ENCODE measurements around the gene IRX4.
"Not testable (repeated sequence)": the region's sequence is repeated elsewhere in the genome, so short reads cannot be mapped to it uniquely, and the experiment has no call there.

IRX4 gene

DNA sequence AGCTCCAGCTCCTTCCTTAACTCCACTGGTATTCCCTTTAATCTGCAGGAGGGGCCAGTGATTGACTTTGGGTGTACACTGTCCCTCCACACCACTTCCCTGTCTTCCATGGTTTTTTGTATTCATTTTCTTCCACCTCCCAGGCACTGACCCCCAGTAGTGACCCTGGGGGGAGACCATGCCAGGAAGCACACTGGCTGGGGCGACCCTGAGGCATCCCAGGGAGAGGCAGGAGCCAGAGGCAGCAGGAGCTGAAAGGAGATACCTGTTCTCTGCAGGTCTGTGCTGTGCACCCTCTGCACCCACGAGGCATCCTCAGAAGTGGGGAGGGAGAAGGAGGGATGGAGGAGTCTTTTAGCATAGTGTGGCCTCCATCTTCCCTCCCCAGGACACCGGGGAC is 27.6 kb downstream of the IRX4 start:
- CTCF ChIA-PET, result no interaction called here
- Mint-ChIP-seq H3K4me3 (no peak overlapping the region), H3K27me3 (peaks cover 64% of the 10 kb centered on the region), H3K9me3 (no peaks in the 10 kb centered on the region), H3K4me1 (no peaks in the 10 kb centered on the region), H3K27ac (no peak overlapping the region), H3K36me3 (no peaks in the 10 kb centered on the region)
- DNase-seq, result no peak

DNA sequence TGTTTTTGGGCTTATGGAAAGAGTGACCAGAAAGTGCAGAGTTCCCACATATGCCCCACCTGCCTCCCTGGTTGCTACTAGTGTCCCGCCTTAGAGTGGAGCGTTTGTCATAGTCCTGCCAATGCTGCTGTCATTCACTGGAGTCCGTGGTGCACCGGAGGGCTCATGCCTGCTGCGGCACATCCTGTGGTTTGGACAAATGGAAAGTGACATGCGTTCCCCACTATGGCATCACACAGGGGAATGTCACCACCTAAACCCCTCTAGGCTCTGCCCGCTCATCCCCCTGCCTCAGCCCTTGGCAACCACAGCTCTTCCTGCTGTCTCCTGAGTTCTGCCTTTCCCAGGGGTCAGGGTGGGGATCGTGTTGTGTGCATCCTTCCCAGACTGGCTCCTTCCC is 29.2 kb downstream of the IRX4 start:
- peaks cover 79% of the 10 kb centered on the region for H3K27me3 Mint-ChIP-seq

DNA sequence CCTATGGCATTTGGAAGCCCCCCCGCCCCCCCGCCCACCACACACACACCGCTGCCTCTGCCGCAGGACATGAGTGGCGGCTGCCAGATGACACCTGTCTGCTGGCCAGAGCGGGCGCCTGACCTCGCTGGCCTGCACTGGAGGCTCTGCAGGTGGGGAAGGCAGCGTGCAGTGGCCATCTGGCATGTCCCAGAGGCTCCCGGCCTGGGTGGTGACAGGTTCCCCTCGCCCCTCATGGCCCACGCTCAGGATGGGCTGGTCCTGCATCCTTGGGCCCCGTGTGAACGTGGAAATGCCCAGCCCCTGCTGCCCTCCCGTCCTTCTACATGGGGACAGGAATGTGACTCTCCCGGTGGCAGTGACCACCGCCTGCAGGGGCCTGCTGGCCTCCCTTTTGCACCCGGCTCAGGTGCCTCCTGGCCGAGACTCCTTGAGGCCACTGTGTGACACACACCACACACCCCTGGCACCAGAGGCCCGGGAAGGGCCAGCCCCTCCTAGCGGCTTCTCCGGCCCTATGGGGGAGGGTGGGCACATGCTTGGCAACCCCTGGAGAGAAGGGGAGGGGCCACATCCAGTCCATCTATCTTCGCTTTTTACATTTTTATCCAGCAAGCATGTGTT is 30.3 kb downstream of the IRX4 start:
- peaks cover 90% of the 10 kb centered on the region for H3K27me3 Mint-ChIP-seq
- no peak overlapping the region for H3K27ac Mint-ChIP-seq
- H3K9me3 Mint-ChIP-seq, result no peaks in the 10 kb centered on the region
- CTCF ChIA-PET, result no interaction called here
- H3K4me1 Mint-ChIP-seq, result no peaks in the 10 kb centered on the region
- DNase-seq, result no peak
- no peak overlapping the region for H3K4me3 Mint-ChIP-seq
- H3K36me3 Mint-ChIP-seq, result no peaks in the 10 kb centered on the region

More for the DNA sequence above, 29.2 kb downstream of the IRX4 start:
- CTCF ChIA-PET, result no interaction called here
- no peak overlapping the region for H3K27ac Mint-ChIP-seq
- H3K4me3 Mint-ChIP-seq, result no peak overlapping the region
- no peaks in the 10 kb centered on the region for H3K36me3 Mint-ChIP-seq
- no peak for DNase-seq
- no peaks in the 10 kb centered on the region for H3K4me1 Mint-ChIP-seq
- no peaks in the 10 kb centered on the region for H3K9me3 Mint-ChIP-seq

DNA sequence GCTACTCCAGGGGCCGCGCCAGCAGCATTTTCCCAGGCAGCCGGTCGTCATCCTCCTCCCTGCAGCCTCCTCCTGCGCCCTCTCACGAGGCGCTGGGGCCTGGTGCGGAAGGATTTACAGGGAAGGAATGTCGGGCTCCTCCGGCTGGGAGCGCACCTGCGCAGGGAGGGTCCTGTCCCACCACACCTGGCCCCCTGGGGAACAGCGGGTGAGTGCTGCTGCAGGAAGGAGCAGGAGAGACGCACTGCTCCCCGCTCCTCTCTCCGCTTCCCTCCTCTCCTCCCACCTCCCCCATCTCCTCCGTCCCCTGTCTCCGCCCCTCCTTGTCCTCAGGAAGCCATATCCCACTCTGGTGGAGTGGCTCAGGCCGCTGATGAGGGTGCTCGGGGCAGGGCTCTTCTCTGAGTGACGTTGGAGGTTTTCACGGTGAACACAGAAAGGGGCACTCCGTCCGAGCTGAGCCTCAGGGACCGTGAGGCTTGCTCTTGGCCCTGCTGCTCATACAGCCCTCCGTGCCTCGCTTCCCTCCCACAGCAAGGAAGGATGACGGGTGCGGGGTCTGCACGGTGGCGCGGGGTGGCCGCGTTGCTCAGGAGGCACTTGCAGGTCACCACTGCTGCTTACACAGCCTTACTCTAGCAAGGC is 31.3 kb downstream of the IRX4 start:
- H3K4me3 Mint-ChIP-seq, result no peak overlapping the region
- H3K9me3 Mint-ChIP-seq, result no peaks in the 10 kb centered on the region
- H3K27me3 Mint-ChIP-seq, result peaks cover 98% of the 10 kb centered on the region

DNA sequence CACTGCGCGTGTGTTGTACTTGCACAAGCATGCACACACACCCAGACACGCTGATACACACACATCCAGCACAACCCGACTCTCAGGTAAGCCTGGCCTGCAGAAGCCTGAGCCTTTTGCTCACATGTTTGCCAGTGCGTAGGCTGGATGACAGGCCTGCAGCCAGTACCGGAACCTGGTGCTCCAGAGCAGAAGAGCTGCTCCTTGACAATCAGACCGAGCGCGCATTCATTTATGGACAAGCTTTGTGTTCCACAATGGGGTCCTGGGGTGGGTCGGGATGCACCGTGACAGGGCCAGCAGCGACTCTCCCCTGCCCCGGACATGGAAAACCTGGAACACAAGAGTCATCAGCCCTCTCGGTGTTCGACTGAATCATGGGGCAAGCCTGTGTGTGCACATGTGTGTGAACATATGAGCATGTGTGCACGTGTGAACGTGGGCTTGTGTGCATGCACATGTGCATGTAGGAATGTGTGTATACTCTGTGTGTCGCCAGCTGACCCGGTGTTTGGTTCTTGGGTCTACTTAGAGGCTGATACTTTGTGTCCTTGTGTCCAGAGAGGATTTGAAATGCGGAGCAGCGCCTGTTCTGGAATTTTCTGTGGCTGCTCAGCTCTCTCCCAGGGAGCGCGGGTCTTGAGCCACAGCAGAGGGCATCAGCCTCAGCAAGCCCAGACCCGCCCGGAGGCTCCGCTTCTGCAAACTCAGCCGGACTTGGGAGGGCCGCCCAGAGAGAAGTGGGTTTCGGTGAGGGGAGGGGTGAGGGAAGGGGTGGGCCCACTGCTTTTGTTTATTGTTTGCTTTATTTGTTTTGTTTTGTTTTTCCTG is 32.2 kb downstream of the IRX4 start:
- DNase-seq, result no peak
- Mint-ChIP-seq H3K27ac (no peak overlapping the region), H3K4me3 (no peak overlapping the region), H3K36me3 (no peaks in the 10 kb centered on the region), H3K9me3 (no peaks in the 10 kb centered on the region), H3K4me1 (no peaks in the 10 kb centered on the region), H3K27me3 (peaks cover 90% of the 10 kb centered on the region)
- CTCF ChIA-PET, result interaction anchor here (0.5 kb wide), 1 partner anchor 116 kb away, joined by 4 read pairs; no protein-coding TSS in a partner anchor

More for the DNA sequence above, 31.3 kb downstream of the IRX4 start:
- H3K36me3 Mint-ChIP-seq, result no peaks in the 10 kb centered on the region
- H3K4me1 Mint-ChIP-seq, result no peaks in the 10 kb centered on the region
- CTCF ChIA-PET, result no interaction called here
- no peak for DNase-seq
- H3K27ac Mint-ChIP-seq, result no peak overlapping the region

DNA sequence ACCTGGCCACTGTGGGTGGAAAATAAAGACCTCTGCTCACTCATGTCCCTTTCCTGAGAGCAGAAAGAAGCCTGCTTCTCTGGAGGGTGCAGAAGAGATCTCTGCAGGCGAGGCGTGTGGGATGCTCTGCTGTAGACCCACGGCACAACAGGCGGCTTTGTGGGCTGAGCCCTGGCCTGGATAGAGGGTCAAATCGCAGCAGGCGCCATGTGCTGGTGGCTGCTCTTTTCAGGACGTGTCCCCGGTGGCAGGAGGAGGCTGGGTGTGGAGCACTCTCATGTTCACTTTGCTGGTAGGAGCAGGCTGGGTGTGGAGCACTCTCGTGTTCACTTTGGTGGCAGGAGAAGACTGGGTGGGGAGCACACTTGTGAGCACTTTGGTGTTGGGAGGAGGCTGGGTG is 35.1 kb downstream of the IRX4 start:
- peaks cover 60% of the 10 kb centered on the region for H3K27me3 Mint-ChIP-seq
- H3K9me3 Mint-ChIP-seq, result no peaks in the 10 kb centered on the region
- no peaks in the 10 kb centered on the region for H3K36me3 Mint-ChIP-seq
- no peak overlapping the region for H3K27ac Mint-ChIP-seq
- H3K4me1 Mint-ChIP-seq, result no peaks in the 10 kb centered on the region
- no peak overlapping the region for H3K4me3 Mint-ChIP-seq
- no peak for DNase-seq
- CTCF ChIA-PET, result no interaction called here

DNA sequence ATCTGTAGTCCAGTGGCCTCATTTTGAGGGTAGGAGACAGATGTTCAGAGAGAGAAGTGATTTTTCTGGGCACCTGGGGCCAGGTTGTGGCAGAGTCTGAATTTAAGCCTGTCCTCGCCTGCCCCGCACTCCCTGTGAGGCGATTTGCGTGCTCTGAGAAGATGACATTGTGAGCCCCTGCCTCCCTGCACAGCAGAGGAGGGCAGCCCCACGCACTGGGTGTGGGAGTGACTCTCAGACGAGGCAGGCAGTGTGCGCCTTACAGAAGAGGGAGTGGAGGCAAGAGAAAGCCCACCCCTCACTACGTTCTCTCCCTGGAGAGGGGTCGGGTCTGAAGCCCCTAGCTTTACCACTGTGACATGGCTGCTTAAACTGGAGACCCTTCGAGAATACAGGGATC is 35.7 kb downstream of the IRX4 start:
- Mint-ChIP-seq H3K27ac (no peak overlapping the region), H3K4me1 (no peaks in the 10 kb centered on the region), H3K36me3 (no peaks in the 10 kb centered on the region), H3K27me3 (peaks cover 55% of the 10 kb centered on the region), H3K9me3 (no peaks in the 10 kb centered on the region), H3K4me3 (no peak overlapping the region)
- no peak for DNase-seq
- CTCF ChIA-PET, result no interaction called here

DNA sequence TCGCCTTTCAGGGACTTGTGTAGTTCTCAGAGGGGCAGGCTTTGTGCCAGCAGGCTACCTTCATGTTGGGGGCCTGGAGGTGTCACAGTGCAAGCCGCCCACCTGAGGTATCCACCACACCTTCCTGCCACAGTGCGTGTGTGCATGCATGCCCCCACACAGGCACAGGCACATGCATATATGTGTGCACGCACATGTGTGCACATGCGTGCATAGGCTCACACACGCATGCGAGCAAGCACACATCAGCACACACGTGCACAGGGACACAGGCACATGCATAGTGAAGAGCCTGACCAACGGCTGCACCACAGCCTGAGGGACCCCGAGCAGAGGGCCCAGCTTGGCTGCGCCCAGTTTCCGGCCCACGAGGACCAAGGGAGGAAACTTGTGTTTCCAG is 36.1 kb downstream of the IRX4 start:
- H3K27me3 Mint-ChIP-seq, result peaks cover 50% of the 10 kb centered on the region
- no peak overlapping the region for H3K27ac Mint-ChIP-seq
- H3K36me3 Mint-ChIP-seq, result no peaks in the 10 kb centered on the region
- H3K4me1 Mint-ChIP-seq, result no peaks in the 10 kb centered on the region
- H3K9me3 Mint-ChIP-seq, result no peaks in the 10 kb centered on the region
- no peak for DNase-seq
- CTCF ChIA-PET, result no interaction called here
- no peak overlapping the region for H3K4me3 Mint-ChIP-seq

DNA sequence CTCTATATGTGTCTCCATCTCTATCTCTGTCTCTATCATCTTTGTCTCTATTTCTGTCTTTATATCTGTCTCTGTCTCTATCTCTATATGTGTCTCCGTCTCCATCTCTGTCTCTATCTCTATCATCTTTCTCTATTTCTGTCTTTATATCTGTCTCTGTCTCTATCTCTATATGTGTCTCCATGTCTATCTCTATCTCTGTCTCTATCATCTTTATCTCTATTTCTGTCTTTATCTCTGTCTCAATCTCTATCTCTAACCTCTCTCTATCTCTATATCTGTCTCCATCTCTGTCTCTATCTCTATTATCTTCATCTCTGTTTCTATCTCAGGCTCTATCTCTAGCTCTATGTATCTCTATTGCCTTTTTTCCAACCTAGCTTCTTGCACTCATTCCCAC is 37.0 kb downstream of the IRX4 start:
- no peak overlapping the region for H3K4me3 Mint-ChIP-seq
- CTCF ChIA-PET, result no interaction called here
- peaks cover 49% of the 10 kb centered on the region for H3K27me3 Mint-ChIP-seq
- H3K27ac Mint-ChIP-seq, result no peak overlapping the region
- no peaks in the 10 kb centered on the region for H3K4me1 Mint-ChIP-seq
- no peak for DNase-seq
- H3K9me3 Mint-ChIP-seq, result no peaks in the 10 kb centered on the region
- H3K36me3 Mint-ChIP-seq, result no peaks in the 10 kb centered on the region

DNA sequence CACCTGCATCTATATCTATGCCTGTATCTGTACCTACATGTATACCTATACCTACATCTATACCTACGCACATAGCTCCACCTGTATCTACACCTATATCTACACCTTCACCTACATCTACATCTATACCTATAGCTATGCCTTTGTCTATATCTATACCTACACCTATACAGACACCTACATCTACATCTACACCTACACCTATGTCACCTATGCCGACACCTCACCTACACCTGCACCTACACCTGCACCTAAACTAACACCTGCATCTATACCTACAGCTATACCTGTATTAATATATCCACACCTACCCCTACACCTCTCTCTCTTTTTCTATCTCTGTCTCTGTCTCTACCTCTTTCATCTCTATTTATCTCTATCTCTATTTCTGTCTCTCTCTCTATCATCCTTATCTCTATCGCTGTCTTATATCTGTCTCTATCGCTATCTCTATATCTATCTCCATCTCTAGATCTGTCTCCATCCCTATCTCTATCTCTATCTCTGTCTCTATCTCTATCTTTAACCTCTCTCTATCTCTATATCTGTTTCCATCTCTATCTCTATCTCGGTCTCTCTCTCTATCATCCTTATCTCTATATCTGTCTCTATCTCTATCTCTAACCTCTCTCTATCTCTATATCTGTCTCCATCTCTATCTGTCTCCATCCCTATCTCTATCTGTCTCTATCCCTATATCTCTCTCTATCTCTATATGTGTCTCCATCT is 37.9 kb downstream of the IRX4 start:
- Mint-ChIP-seq H3K27ac (no peak overlapping the region), H3K4me1 (no peaks in the 10 kb centered on the region), H3K36me3 (no peaks in the 10 kb centered on the region), H3K4me3 (no peak overlapping the region), H3K9me3 (no peaks in the 10 kb centered on the region), H3K27me3 (peaks cover 43% of the 10 kb centered on the region)
- CTCF ChIA-PET, result interaction anchor here (0.8 kb wide), 1 partner anchor 81 kb away, joined by 3 read pairs; no protein-coding TSS in a partner anchor
- no peak for DNase-seq

DNA sequence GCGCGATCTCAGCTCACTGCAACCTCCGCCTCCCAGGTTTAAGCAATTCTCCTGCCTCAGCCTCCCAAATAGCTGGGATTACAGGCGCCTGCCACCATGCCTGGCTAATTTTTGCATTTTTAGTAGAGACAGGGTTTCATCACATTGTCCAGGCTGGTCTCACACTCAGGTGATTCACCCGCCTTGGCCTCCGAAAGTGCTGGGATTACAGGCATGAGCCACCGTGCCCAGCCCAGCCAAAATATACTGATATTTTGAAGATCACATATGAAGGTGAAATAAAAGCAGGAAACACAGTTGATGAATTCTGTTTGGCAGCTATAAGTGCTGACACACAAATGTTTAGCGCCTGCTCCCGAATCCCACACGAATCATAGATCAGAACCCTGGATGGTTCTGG is 39.0 kb downstream of the IRX4 start:
- DNase-seq, H3K9me3 Mint-ChIP-seq, H3K4me1 Mint-ChIP-seq, CTCF ChIA-PET, H3K4me3 Mint-ChIP-seq, H3K36me3 Mint-ChIP-seq, H3K27ac Mint-ChIP-seq: not testable (repeated sequence)
- peaks cover 38% of the 10 kb centered on the region for H3K27me3 Mint-ChIP-seq

DNA sequence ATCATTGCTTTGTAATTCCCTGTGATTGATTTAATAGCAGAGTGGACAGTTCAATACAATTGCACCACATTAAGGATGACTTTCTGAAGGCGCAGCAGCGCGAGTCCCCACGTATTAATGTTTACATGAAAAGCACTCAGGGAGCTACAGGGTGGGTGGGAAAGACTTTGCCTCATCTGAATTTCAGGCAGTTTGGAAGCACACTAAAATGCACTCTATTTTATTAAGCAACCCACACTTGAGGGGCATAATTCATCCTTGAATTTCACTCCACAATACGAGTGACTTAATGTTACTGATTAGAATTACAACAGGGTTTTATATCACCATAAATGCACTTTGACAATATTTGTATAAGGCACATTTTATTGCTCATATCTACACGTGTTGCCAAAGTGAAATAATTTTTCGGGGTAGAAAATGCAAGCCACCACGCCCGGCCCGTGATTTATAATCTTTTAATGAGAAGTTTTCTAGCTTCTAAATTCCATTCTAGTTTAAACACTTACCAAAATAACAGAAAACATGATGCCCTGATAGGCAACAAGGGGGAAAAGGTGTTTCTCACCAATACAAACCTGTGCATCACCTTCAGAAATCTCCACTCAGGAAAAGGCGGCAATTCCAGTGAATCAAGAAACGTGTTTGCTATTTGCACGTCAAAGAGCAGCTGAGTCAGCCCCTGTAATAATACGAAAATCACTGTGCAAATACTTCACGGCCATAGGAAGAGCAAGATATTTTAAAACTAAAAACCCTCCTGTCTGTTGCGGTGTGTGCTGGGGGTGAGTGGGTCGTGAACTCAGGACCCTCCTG is 40.5 kb downstream of the IRX4 start:
- H3K27me3 Mint-ChIP-seq, result peaks cover 28% of the 10 kb centered on the region
- H3K4me3 Mint-ChIP-seq, result no peak overlapping the region
- CTCF ChIA-PET, result no interaction called here

DNA sequence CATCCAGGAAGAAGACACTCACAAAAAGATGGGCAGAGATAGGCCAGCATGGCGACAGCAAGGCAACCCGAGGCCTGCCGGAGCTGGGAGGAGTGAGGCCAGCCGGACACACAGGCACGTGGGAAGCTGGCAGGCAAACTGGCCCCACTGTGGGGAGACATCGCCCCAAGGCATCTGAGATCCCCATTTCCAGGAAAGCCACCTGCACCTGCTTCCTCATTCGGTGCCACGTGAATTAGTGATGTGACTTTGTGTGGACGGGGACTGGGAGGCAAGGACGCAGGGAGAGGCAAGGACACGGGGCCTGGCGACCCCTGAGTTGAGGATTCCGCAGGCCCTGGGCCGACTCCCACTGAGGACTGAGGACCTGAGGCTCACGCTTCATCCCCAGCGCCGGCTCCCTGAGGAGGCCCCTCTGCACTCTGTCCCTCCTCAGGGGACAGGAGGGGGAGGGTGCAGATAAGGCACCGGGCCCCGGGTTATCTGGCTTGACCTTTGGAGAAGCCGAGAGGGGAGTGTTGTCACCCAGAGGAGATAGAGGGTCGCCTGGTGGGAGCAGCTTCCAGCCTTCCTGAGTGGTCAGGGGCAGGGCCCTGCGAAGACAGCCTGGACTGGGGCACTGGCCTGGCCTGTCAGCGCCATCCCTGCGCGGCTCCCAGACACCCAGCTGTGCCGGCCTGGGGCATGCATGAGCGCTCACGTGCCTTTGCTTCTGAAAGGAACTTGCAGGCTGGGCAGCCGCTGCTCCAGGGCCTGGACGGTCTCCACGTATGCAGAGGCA is 41.8 kb downstream of the IRX4 start:
- CTCF ChIA-PET, result no interaction called here
- H3K27me3 Mint-ChIP-seq, result peaks cover 30% of the 10 kb centered on the region
- no peak for DNase-seq
- no peaks in the 10 kb centered on the region for H3K36me3 Mint-ChIP-seq
- H3K27ac Mint-ChIP-seq, result no peak overlapping the region
- no peaks in the 10 kb centered on the region for H3K9me3 Mint-ChIP-seq
- no peak overlapping the region for H3K4me3 Mint-ChIP-seq
- no peaks in the 10 kb centered on the region for H3K4me1 Mint-ChIP-seq

More for the DNA sequence above, 40.5 kb downstream of the IRX4 start:
- Mint-ChIP-seq H3K9me3 (no peaks in the 10 kb centered on the region), H3K27ac (no peak overlapping the region), H3K4me1 (no peaks in the 10 kb centered on the region), H3K36me3 (no peaks in the 10 kb centered on the region)
- DNase-seq, result no peak

All from activated naive CD4-positive, alpha-beta T cell treated with anti-CD3 and anti-CD28 coated beads, Interleukin-2, amount 10 ng/mL, durations not matched to agents 7 days and 5 days (primary cell).